Measurements from ENCODE around the gene ACSF2.
A peak's percentile ranks its signal among the peaks of the same experiment; 100 is the strongest.

ACSF2 gene

DNA sequence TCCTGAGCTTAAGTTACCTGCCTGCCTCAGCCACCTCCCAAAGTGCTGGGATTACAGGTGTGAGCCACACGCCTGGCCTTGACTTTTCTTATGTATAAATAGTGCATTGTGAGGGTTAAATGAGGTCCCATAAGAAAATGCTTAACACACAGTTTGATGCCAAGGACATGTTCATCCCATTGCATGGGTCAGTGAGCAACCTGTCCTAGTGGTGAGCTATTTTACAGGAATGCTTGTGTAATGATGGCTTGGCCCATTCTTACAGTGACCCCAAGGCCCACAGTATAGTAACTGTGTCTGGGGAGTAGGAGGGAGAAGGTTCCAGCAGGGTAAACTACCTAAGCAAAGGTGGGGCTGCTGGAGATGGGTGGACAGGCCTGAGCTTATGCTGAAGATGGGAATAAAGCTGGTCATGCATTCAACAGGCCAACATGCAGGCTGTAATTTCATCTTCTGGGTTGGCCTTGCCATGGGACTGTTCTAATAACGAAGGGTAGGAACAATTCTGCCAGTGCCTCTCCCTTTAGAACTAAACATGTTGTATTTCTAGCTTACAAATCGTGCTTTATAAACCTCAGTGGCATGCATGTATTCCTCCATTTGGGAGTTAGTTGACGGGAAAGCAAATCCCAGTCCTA, 6.2 kb downstream of the ACSF2 start:
- TF ChIP-seq, protein P1, sequence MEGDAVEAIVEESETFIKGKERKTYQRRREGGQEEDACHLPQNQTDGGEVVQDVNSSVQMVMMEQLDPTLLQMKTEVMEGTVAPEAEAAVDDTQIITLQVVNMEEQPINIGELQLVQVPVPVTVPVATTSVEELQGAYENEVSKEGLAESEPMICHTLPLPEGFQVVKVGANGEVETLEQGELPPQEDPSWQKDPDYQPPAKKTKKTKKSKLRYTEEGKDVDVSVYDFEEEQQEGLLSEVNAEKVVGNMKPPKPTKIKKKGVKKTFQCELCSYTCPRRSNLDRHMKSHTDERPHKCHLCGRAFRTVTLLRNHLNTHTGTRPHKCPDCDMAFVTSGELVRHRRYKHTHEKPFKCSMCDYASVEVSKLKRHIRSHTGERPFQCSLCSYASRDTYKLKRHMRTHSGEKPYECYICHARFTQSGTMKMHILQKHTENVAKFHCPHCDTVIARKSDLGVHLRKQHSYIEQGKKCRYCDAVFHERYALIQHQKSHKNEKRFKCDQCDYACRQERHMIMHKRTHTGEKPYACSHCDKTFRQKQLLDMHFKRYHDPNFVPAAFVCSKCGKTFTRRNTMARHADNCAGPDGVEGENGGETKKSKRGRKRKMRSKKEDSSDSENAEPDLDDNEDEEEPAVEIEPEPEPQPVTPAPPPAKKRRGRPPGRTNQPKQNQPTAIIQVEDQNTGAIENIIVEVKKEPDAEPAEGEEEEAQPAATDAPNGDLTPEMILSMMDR (IDR thresholded peaks at IDR 0.05; ENCODE audit: unreplicated experiment in 3 of 3) = no peak
- Mint-ChIP-seq H3K36me3 (ENCODE audit: low read depth) (no peaks in the 10 kb centered on the region), H3K9me3 (no peaks in the 10 kb centered on the region), H3K4me1 (peaks cover 32% of the 10 kb centered on the region), H3K27ac (no peak overlapping the region), H3K27me3 (ENCODE audit: low read depth) (peaks cover 4% of the 10 kb centered on the region), H3K4me3 (no peak overlapping the region)

GRCh38 chr17:50437409-50437808, 11.4 kb downstream of the ACSF2 start:
- H3K4me3 Mint-ChIP-seq = no peak overlapping the region
- H3K27ac Mint-ChIP-seq = no peak overlapping the region
- H3K4me1 Mint-ChIP-seq = peaks cover 8% of the 10 kb centered on the region
- H3K36me3 Mint-ChIP-seq (ENCODE audit: low read depth) = no peaks in the 10 kb centered on the region
- TF ChIP-seq, protein P1 (IDR thresholded peaks at IDR 0.05; ENCODE audit: unreplicated experiment in 3 of 3) = no peak
- H3K9me3 Mint-ChIP-seq = no peaks in the 10 kb centered on the region
- no peaks in the 10 kb centered on the region for H3K27me3 Mint-ChIP-seq (ENCODE audit: low read depth)

DNA sequence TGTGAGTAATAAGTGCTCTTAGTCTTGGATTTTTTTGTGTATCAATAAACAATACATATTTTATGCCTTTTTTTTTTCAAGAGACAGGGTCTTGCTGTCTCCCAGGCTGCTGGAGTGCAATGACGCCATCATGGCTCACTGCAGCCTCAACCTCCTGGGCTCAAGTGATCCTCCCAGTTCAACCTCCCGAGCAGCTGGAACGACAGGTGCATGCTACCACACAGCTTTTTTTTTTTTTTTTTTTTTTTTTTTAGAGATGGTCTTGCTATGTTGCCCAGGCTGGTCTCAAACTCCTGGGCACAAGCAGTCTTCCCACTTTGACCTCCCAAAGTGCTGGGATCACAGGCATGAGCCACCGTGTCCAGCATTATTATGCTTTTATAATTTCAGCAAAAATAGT, 13.0 kb downstream of the ACSF2 start:
- Mint-ChIP-seq H3K4me3 (no peak overlapping the region), H3K4me1 (peaks cover 18% of the 10 kb centered on the region), H3K27me3 (ENCODE audit: low read depth) (no peaks in the 10 kb centered on the region), H3K27ac (peak overlapping the region in 1 of 3 experiments; percentile 65), H3K9me3 (no peaks in the 10 kb centered on the region), H3K36me3 (ENCODE audit: low read depth) (no peaks in the 10 kb centered on the region)
- TF ChIP-seq, protein P1 (IDR thresholded peaks at IDR 0.05; ENCODE audit: unreplicated experiment in 3 of 3) = no peak

- TF ChIP-seq, protein P1 (IDR thresholded peaks at IDR 0.05; ENCODE audit: unreplicated experiment in 3 of 3) = no peak
- Mint-ChIP-seq H3K27me3 (ENCODE audit: low read depth) (peaks cover 2% of the 10 kb centered on the region), H3K27ac (peak overlapping the region; percentile 36 to 58 (median 38)), H3K36me3 (ENCODE audit: low read depth) (no peaks in the 10 kb centered on the region), H3K4me3 (no peak overlapping the region), H3K4me1 (peaks cover 31% of the 10 kb centered on the region), H3K9me3 (no peaks in the 10 kb centered on the region)
These were observed 14.3 kb downstream of the ACSF2 start for GRCh38 chr17:50440172-50440837.

DNA sequence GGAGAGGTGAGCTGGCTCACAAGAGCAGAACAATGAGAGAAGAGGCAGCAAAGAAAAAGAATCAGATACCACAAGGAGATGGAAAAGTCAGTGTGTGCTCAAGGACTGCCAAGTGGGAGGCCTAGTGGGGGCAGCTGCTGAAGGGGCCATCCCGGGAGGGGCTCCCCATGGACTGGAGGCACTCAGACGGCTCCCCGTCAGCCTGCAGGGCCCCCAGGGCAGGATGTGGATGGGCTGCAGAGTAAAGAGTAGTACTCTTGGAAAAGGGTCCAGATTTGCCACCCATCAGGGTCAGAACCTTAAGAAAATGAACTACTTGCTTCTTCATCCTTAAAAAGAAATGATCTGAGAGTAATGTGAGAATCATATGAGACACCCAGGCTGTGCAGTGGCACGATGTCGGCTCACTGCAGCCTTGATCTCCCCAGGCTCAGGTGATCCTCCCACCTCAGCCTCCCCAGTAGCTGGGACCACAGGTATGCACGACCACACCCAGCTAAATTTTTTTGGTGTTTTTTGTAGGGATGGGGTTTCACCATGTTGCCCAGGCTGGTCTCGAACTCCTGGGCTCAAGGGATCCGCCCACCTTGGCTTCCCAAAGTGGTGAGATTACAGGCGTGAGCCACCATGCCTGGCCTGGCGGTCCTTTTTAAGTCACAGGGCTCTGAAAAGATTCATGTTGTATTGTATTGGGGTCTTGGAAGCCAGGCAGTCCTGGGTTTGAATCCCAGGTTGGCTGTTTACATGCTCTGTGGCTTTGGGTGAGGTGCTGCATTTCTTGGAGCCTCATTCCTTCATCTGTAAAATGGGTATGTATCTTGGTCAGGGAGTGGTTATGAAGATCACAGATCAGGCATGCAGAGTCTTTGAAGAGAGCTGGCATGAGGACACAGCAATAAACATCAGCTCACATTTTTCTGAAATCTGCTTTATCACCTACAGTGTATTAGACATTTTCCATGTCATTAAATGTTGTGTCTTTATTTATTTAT, 15.1 kb downstream of the ACSF2 start:
- peaks cover 37% of the 10 kb centered on the region for H3K4me1 Mint-ChIP-seq
- H3K36me3 Mint-ChIP-seq (ENCODE audit: low read depth) = no peaks in the 10 kb centered on the region
- H3K27me3 Mint-ChIP-seq (ENCODE audit: low read depth) = peaks cover 3% of the 10 kb centered on the region
- no peak overlapping the region for H3K4me3 Mint-ChIP-seq
- peak overlapping the region; percentile 36 to 58 (median 38) for H3K27ac Mint-ChIP-seq
- no peaks in the 10 kb centered on the region for H3K9me3 Mint-ChIP-seq
- TF ChIP-seq, protein P1 (IDR thresholded peaks at IDR 0.05; ENCODE audit: unreplicated experiment in 3 of 3) = no peak
